GM12874 (cell line): ENCODE measurements around the gene KCNMA1.

Experiments
- CTCF ChIP-seq: IDR thresholded peaks from 2 replicates; pipeline ENCODE4 v1.5.1; 2011; ENCODE audit warnings: low read depth, mild to moderate bottlenecking, control low read depth, low read length, moderate library complexity; ENCODE audit not compliant: insufficient read depth

The KCNMA1 gene

GRCh38 chr10:77208684-77209256, 428.8 kb downstream of the KCNMA1 start:
- no peak for TF ChIP-seq CTCF

DNA sequence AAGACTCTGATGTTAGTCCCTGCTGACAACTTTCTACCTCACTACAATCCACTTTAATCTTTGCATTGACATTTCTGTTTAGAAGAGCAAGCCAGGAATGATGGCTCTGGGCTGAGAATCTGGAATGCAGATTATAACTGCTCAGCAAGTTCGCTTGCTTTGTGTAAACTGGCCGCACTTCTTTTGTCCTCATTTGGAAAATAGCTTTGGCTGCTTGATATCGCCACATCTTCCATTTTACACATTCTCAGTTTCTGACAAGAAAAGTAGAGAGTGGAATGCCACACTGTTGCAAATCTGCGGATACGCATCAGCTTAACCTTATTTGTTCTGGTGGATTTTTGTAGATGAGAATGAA, 429.8 kb downstream of the KCNMA1 start:
- TF ChIP-seq CTCF, result no peak

- no peak for TF ChIP-seq CTCF
Observed at GRCh38 chr10:77207182-77207827, 430.3 kb downstream of the KCNMA1 start.

GRCh38 chr10:77205135-77205534, 432.5 kb downstream of the KCNMA1 start:
- TF ChIP-seq CTCF, result no peak

DNA sequence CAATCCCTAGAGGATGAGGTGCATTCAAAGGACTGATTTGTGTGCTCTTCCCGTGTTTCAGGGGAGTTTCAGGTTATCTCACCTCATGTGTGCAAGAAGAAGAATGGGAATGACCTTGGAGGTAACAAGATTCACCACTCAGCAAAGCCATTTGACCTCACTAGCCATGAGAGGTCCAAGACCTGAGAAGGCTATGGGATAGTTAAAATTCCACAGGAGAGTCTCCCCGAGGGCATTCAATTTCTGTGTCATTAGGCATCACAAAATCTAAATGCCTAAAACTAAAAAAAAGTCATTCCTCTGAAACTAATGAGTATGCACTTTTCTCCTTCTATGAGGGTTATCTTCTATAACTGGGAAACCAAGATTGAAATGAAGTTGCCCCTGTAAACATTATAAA, 433.4 kb downstream of the KCNMA1 start:
- no peak for TF ChIP-seq CTCF

GRCh38 chr10:77202857-77203256, 434.8 kb downstream of the KCNMA1 start:
- no peak for TF ChIP-seq CTCF

- no peak for TF ChIP-seq CTCF
Observed at GRCh38 chr10:77201135-77202106, 436.2 kb downstream of the KCNMA1 start.
